Limb (tissue), 2 donors: ENCODE measurements around the gene ST14.
"Not testable (repeated sequence)": the region's sequence is repeated elsewhere in the genome, so short reads cannot be mapped to it uniquely, and the experiment has no call there.

Source experiments
- DNase-seq, 2 donors: peaks; one replicate each; pipeline ENCODE4 v3.0.0-alpha.2; 2016; ENCODE audit errors: extremely low spot score in 2 of 2

ST14 gene

GRCh38 chr11:130188047-130188446 is 28.5 kb downstream of the ST14 start:
- no peak for DNase-seq

- DNase-seq = no peak
These were observed 29.2 kb downstream of the ST14 start for GRCh38 chr11:130188585-130189347.

- no peak for DNase-seq
These were observed 30.1 kb downstream of the ST14 start for GRCh38 chr11:130189492-130190210.

- no peak for DNase-seq
These were observed 30.8 kb downstream of the ST14 start for GRCh38 chr11:130190371-130190881.

GRCh38 chr11:130191896-130192295 is 32.3 kb downstream of the ST14 start:
- no peak for DNase-seq

- no peak for DNase-seq
These were observed 33.3 kb downstream of the ST14 start for GRCh38 chr11:130192845-130193267.

GRCh38 chr11:130193551-130193950 is 34.0 kb downstream of the ST14 start:
- not testable (repeated sequence) for DNase-seq

GRCh38 chr11:130194241-130195023 is 34.9 kb downstream of the ST14 start:
- no peak for DNase-seq

GRCh38 chr11:130197386-130198035 is 37.9 kb downstream of the ST14 start:
- DNase-seq = no peak

- no peak for DNase-seq
These were observed 38.7 kb downstream of the ST14 start for GRCh38 chr11:130198292-130198691.

- DNase-seq = no peak
These were observed 39.4 kb downstream of the ST14 start for GRCh38 chr11:130198964-130199363.

- DNase-seq = no peak
These were observed 40.2 kb downstream of the ST14 start for GRCh38 chr11:130199792-130200191.

GRCh38 chr11:130201026-130201425 is 41.4 kb downstream of the ST14 start:
- no peak for DNase-seq

- no peak for DNase-seq
These were observed 42.6 kb downstream of the ST14 start for GRCh38 chr11:130202009-130202817.

GRCh38 chr11:130202818-130203689 is 43.5 kb downstream of the ST14 start:
- DNase-seq = no peak

GRCh38 chr11:130203766-130204702 is 44.5 kb downstream of the ST14 start:
- no peak for DNase-seq

GRCh38 chr11:130204703-130205095 is 45.1 kb downstream of the ST14 start:
- DNase-seq = no peak

GRCh38 chr11:130206141-130206540 is 46.6 kb downstream of the ST14 start:
- no peak for DNase-seq
